ENCODE measurements around the gene SPDYA.

The SPDYA gene

DNA sequence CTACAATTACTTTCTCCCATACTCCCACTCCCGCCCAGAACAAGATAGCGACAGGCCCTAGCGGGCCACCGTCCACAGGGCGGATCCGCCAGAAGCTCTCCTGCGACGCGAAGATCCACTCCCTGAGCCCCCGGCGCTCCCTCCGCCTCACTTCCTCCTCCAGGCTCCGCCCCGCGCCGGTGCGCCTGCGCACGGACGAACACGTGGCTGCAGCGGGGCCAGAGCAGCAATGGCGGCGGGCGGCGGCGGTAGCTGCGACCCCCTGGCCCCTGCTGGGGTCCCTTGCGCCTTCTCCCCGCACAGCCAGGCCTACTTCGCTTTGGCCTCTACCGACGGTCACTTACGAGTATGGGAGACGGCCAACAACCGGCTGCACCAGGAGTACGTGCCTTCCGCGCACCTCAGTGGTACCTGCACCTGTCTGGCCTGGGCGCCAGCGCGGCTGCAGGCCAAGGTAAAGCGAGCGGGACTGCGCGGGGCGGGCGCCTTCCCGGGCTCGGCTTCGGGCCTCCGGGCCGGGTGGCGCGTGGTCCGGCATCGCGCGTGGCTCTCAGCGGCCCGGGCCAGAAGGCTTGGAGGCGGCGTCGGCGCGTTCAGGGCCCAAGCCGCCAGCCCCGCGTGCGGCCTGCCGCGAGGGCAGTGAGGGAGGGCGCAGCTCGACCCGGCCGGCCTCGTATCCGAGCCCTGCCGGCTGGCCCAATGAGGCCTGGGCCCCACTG, 84.0 kb downstream of the SPDYA start, which contains the start of gene WDR43 (continued):
- TF ChIP-seq, protein P1, sequence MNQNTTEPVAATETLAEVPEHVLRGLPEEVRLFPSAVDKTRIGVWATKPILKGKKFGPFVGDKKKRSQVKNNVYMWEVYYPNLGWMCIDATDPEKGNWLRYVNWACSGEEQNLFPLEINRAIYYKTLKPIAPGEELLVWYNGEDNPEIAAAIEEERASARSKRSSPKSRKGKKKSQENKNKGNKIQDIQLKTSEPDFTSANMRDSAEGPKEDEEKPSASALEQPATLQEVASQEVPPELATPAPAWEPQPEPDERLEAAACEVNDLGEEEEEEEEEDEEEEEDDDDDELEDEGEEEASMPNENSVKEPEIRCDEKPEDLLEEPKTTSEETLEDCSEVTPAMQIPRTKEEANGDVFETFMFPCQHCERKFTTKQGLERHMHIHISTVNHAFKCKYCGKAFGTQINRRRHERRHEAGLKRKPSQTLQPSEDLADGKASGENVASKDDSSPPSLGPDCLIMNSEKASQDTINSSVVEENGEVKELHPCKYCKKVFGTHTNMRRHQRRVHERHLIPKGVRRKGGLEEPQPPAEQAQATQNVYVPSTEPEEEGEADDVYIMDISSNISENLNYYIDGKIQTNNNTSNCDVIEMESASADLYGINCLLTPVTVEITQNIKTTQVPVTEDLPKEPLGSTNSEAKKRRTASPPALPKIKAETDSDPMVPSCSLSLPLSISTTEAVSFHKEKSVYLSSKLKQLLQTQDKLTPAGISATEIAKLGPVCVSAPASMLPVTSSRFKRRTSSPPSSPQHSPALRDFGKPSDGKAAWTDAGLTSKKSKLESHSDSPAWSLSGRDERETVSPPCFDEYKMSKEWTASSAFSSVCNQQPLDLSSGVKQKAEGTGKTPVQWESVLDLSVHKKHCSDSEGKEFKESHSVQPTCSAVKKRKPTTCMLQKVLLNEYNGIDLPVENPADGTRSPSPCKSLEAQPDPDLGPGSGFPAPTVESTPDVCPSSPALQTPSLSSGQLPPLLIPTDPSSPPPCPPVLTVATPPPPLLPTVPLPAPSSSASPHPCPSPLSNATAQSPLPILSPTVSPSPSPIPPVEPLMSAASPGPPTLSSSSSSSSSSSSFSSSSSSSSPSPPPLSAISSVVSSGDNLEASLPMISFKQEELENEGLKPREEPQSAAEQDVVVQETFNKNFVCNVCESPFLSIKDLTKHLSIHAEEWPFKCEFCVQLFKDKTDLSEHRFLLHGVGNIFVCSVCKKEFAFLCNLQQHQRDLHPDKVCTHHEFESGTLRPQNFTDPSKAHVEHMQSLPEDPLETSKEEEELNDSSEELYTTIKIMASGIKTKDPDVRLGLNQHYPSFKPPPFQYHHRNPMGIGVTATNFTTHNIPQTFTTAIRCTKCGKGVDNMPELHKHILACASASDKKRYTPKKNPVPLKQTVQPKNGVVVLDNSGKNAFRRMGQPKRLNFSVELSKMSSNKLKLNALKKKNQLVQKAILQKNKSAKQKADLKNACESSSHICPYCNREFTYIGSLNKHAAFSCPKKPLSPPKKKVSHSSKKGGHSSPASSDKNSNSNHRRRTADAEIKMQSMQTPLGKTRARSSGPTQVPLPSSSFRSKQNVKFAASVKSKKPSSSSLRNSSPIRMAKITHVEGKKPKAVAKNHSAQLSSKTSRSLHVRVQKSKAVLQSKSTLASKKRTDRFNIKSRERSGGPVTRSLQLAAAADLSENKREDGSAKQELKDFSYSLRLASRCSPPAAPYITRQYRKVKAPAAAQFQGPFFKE (tag by site-specific recombination; IDR thresholded peaks at IDR 0.05; ENCODE audit: borderline replicate concordance) = no peak
- TF ChIP-seq, protein P2, sequence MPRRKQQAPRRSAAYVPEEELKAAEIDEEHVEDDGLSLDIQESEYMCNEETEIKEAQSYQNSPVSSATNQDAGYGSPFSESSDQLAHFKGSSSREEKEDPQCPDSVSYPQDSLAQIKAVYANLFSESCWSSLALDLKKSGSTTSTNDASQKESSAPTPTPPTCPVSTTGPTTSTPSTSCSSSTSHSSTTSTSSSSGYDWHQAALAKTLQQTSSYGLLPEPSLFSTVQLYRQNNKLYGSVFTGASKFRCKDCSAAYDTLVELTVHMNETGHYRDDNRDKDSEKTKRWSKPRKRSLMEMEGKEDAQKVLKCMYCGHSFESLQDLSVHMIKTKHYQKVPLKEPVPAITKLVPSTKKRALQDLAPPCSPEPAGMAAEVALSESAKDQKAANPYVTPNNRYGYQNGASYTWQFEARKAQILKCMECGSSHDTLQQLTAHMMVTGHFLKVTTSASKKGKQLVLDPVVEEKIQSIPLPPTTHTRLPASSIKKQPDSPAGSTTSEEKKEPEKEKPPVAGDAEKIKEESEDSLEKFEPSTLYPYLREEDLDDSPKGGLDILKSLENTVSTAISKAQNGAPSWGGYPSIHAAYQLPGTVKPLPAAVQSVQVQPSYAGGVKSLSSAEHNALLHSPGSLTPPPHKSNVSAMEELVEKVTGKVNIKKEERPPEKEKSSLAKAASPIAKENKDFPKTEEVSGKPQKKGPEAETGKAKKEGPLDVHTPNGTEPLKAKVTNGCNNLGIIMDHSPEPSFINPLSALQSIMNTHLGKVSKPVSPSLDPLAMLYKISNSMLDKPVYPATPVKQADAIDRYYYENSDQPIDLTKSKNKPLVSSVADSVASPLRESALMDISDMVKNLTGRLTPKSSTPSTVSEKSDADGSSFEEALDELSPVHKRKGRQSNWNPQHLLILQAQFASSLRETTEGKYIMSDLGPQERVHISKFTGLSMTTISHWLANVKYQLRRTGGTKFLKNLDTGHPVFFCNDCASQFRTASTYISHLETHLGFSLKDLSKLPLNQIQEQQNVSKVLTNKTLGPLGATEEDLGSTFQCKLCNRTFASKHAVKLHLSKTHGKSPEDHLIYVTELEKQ (tag by site-specific recombination; IDR thresholded peaks at IDR 0.05; ENCODE audit: borderline replicate concordance) = no peak
- TF ChIP-seq ZNF133 (tag by site-specific recombination; IDR thresholded peaks at IDR 0.05) = no peak
- TF ChIP-seq ZNF302 (tag by site-specific recombination; IDR thresholded peaks at IDR 0.05; ENCODE audit: low read depth) = no peak
- TF ChIP-seq SP7 (tag by site-specific recombination; IDR thresholded peaks at IDR 0.05) = peak; percentile 35; the same call in 1 of the 2 replicates
- TF ChIP-seq ZNF404 (tag by site-specific recombination; IDR thresholded peaks at IDR 0.05) = no peak
- TF ChIP-seq, protein P3, sequence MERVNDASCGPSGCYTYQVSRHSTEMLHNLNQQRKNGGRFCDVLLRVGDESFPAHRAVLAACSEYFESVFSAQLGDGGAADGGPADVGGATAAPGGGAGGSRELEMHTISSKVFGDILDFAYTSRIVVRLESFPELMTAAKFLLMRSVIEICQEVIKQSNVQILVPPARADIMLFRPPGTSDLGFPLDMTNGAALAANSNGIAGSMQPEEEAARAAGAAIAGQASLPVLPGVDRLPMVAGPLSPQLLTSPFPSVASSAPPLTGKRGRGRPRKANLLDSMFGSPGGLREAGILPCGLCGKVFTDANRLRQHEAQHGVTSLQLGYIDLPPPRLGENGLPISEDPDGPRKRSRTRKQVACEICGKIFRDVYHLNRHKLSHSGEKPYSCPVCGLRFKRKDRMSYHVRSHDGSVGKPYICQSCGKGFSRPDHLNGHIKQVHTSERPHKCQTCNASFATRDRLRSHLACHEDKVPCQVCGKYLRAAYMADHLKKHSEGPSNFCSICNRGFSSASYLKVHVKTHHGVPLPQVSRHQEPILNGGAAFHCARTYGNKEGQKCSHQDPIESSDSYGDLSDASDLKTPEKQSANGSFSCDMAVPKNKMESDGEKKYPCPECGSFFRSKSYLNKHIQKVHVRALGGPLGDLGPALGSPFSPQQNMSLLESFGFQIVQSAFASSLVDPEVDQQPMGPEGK (tag by site-specific recombination; IDR thresholded peaks at IDR 0.05) = peak; percentile 97
- TF ChIP-seq YY1 (tag by site-specific recombination; IDR thresholded peaks at IDR 0.05) = peak; percentile 96
- TF ChIP-seq, protein P4, sequence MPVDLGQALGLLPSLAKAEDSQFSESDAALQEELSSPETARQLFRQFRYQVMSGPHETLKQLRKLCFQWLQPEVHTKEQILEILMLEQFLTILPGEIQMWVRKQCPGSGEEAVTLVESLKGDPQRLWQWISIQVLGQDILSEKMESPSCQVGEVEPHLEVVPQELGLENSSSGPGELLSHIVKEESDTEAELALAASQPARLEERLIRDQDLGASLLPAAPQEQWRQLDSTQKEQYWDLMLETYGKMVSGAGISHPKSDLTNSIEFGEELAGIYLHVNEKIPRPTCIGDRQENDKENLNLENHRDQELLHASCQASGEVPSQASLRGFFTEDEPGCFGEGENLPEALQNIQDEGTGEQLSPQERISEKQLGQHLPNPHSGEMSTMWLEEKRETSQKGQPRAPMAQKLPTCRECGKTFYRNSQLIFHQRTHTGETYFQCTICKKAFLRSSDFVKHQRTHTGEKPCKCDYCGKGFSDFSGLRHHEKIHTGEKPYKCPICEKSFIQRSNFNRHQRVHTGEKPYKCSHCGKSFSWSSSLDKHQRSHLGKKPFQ (tag by site-specific recombination; IDR thresholded peaks at IDR 0.05) = no peak
- TF ChIP-seq, protein P5, sequence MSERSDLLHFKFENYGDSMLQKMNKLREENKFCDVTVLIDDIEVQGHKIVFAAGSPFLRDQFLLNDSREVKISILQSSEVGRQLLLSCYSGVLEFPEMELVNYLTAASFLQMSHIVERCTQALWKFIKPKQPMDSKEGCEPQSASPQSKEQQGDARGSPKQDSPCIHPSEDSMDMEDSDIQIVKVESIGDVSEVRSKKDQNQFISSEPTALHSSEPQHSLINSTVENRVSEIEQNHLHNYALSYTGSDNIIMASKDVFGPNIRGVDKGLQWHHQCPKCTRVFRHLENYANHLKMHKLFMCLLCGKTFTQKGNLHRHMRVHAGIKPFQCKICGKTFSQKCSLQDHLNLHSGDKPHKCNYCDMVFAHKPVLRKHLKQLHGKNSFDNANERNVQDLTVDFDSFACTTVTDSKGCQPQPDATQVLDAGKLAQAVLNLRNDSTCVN (tag by site-specific recombination; optimal IDR thresholded peaks at IDR 0.05) = peak; percentile 82
- TF ChIP-seq ZNF48 (tag by site-specific recombination; IDR thresholded peaks at IDR 0.05) = no peak
- TF ChIP-seq ZNF501 (tag by site-specific recombination; IDR thresholded peaks at IDR 0.05) = 0 out of 2 replicates have a peak, but pooled peaks have one; percentile 39
- 0 out of 2 replicates have a peak, but pooled peaks have one; percentile 13 for TF ChIP-seq ZBTB8A (tag by site-specific recombination; IDR thresholded peaks at IDR 0.05)
- no peak for TF ChIP-seq ZNF529 (tag by site-specific recombination; IDR thresholded peaks at IDR 0.05; ENCODE audit: insufficient replicate concordance)
- TF ChIP-seq ZEB2 (tag by site-specific recombination; IDR thresholded peaks at IDR 0.05) = 0 out of 2 replicates have a peak, but pooled peaks have one; percentile 50
- TF ChIP-seq SETDB1 (IDR thresholded peaks at IDR 0.05; ENCODE audit: insufficient read length, low read length) = no peak
- TF ChIP-seq, protein P6, sequence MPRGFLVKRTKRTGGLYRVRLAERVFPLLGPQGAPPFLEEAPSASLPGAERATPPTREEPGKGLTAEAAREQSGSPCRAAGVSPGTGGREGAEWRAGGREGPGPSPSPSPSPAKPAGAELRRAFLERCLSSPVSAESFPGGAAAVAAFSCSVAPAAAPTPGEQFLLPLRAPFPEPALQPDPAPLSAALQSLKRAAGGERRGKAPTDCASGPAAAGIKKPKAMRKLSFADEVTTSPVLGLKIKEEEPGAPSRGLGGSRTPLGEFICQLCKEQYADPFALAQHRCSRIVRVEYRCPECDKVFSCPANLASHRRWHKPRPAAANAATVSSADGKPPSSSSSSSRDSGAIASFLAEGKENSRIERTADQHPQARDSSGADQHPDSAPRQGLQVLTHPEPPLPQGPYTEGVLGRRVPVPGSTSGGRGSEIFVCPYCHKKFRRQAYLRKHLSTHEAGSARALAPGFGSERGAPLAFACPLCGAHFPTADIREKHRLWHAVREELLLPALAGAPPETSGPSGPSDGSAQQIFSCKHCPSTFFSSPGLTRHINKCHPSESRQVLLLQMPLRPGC (tag by site-specific recombination; IDR thresholded peaks at IDR 0.05) = 0 out of 2 replicates have a peak, but pooled peaks have one; percentile 7
- TF ChIP-seq GLI2 (tag by site-specific recombination; IDR thresholded peaks at IDR 0.05; ENCODE audit: borderline replicate concordance, low read depth) = no peak
- TF ChIP-seq ZNF354C (tag by site-specific recombination; IDR thresholded peaks at IDR 0.05; ENCODE audit: borderline replicate concordance, low read depth) = no peak
- peak; percentile 13; the same call in 1 of the 2 replicates for TF ChIP-seq ZNF324 (tag by site-specific recombination; IDR thresholded peaks at IDR 0.05)
- TF ChIP-seq ZNF19 (tag by site-specific recombination; IDR thresholded peaks at IDR 0.05; ENCODE audit: low read depth) = no peak
- TF ChIP-seq TRIM28 (IDR thresholded peaks at IDR 0.05; ENCODE audit: borderline replicate concordance, low read length) = 0 out of 2 replicates have a peak, but pooled peaks have one; percentile 40

All from HEK293 (cell line).